Pancreas (tissue), 10 donors: ENCODE measurements around the gene UBE2E2. TPM values are rescaled to one million over a fixed set of nuclear protein-coding genes. Genes with fewer than 3 reads are reported as not detected.

ENCODE experiments used
- ATAC-seq, 4 donors: fragments of 200-7000 bp; cut with Tn5 transposase; one replicate each; pipeline versions ENCODE4 v1.8.0 to v1.9.1; 2020; ENCODE audit warnings: mild to moderate bottlenecking in 4 of 4, moderate library complexity in 4 of 4
- DNase-seq, 6 donors: peaks; one replicate each; pipeline ENCODE4 v3.0.0-alpha.2; 2020
- FAIRE-seq: peaks from 2 replicates; lab custom pipeline; 2012; peaks lifted over from hg19 to GRCh38; lab: Jason Lieb, UNC
- H3K27ac ChIP-seq, 4 donors: fragments of 200-600 bp; sonication (generic); 1 replicate in 3 of 4; 2 replicates in 1 of 4; pipeline versions ENCODE4 v1.5.0 to v1.8.0; 2020
- H3K27me3 ChIP-seq, 4 donors: fragments of 200-600 bp; one replicate each; pipeline ENCODE4 v1.8.0; 2021
- H3K36me3 ChIP-seq, 3 donors: fragments of 200-600 bp; sonication (generic) in 1 of 3; one replicate each; pipeline versions ENCODE4 v1.5.0 to v1.8.0; 2020 to 2021
- H3K4me1 ChIP-seq, 3 donors: fragments of 200-600 bp; one replicate each; pipeline ENCODE4 v1.8.0; 2021
- H3K4me3 ChIP-seq, 4 donors: fragments of 200-600 bp; sonication (generic) in 2 of 4; one replicate each; pipeline versions ENCODE4 v1.5.0 to v1.8.0; 2020 to 2021
- H3K9me3 ChIP-seq, 4 donors: fragments of 200-600 bp; one replicate each; pipeline ENCODE4 v1.8.0; 2021
- WGBS, 2 donors: extraction: QIAGEN DNeasy Blood & Tissue Kit; methylation state at CpG; one replicate each; pipeline ENCODE4 v1.1.7; 2013; 5-methylcytosine and 5-hydroxymethylcytosine counted together
- intact Hi-C, 3 donors: fragments of 100-400 bp; cut with DNase I; formaldehyde crosslinking; loops; one replicate each; pipeline versions ENCODE4 v1.11.1 to v1.14.2; 2022
- polyA plus RNA-seq, 2 donors: library from polyadenylated mRNA; stranded (reverse); fragments of 200-250 nt; gene quantifications; one replicate each; pipeline ENCODE4 v1.2.3, GENCODE V29; 2013
- total RNA-seq, 6 donors: library from RNA; stranded (reverse); fragmentation: NEBNext Ultra II Directional in 4 of 6; extraction: Animal tissue kit (Norgen Biotek cat#: 25700) in 4 of 6; gene quantifications; one replicate each; pipeline versions ENCODE4 v1.2.1 to v1.2.4, GENCODE V29; 2021 to 2023
- TF ChIP-seq, protein P1 (sequence below), 4 donors: fragments of 200-600 bp; sonication (generic) in 3 of 4; IDR thresholded peaks; one replicate each; pipeline versions ENCODE4 v1.5.0 to v1.8.0; 2021; ENCODE audit warnings: antibody characterized with exemption in 4 of 4
- donor health status: healthy with polysubstance abuse.
- donor health status: DM: no; HTN: no; CAD: no; lungs with moderate emphysema.
- donor health status: DM: no; HTN: no; CAD: no.
- donor health status: control.
- donor health status: control.
- donor health status: Bipolar disorder and iron deficiency.
- donor health status: DM: yes; HTN: yes; CAD: no.
- donor health status: DM: no; HTN: no; CAD: no.
- donor health status: DM: no; HTN: no; CAD: no.
- donor health status: DM: yes; HTN: yes; CAD: no.

The UBE2E2 gene
- total and polyA plus RNA-seq, 8 donors: 3.3 to 11.6 (median 5.8) TPM

DNA sequence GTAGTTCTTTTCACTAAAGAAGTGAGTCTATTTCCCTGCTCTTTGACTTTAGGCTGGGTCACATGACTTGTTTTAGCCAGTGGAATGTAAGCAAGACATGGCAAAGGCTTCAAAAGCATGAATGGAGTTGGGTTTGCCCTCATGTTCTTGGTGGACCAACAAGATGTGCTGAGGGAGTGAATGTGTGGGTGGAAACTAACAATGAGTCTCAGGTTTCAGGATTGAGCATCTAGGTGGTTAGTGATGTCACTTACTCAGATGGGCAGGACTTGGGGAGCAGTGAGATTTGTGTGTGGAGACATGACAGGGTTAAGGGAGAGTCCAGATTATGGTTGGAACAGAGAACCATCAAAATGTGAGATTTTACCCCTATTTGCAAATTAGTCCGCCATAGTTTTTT lies 421.2 kb downstream of the UBE2E2 start:
- no peak for FAIRE-seq
- ATAC-seq: no peak
- intact Hi-C loops: no loop called here
- 50 to 100% methylated on average over 1 of the region's 1 CpG for WGBS, 2 donors
- H3K4me3 ChIP-seq: no peak overlapping the region
- H3K27me3 ChIP-seq: no peaks in the 10 kb centered on the region
- no peaks in the 10 kb centered on the region for H3K36me3 ChIP-seq
- H3K9me3 ChIP-seq: no peaks in the 10 kb centered on the region
- H3K27ac ChIP-seq: no peak overlapping the region
- H3K4me1 ChIP-seq: no peaks in the 10 kb centered on the region
- no peak for DNase-seq
- TF ChIP-seq, protein P1, sequence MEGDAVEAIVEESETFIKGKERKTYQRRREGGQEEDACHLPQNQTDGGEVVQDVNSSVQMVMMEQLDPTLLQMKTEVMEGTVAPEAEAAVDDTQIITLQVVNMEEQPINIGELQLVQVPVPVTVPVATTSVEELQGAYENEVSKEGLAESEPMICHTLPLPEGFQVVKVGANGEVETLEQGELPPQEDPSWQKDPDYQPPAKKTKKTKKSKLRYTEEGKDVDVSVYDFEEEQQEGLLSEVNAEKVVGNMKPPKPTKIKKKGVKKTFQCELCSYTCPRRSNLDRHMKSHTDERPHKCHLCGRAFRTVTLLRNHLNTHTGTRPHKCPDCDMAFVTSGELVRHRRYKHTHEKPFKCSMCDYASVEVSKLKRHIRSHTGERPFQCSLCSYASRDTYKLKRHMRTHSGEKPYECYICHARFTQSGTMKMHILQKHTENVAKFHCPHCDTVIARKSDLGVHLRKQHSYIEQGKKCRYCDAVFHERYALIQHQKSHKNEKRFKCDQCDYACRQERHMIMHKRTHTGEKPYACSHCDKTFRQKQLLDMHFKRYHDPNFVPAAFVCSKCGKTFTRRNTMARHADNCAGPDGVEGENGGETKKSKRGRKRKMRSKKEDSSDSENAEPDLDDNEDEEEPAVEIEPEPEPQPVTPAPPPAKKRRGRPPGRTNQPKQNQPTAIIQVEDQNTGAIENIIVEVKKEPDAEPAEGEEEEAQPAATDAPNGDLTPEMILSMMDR (IDR thresholded peaks at IDR 0.05): no peak

DNA sequence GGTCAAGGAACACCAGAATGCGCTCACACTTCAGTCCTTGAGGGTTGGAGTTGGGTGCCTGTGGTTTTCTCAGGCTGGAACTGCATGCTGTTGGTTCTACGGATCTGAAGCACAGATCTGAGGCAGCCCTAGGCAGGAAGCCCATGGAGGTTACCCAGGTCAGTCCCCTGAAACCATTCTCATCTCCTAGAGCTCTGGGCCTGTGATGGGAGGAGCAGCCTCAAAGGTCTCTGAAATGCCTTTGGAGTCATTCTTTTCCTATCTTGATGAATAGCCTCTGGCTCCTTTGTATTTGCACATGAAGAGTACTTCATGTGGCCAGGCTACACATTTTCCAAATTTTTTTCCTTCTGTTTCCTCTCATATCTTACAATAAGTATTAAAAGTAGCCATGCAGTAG lies 423.3 kb downstream of the UBE2E2 start:
- intact Hi-C loops: no loop called here
- ATAC-seq (no peak), DNase-seq (no peak)

DNA sequence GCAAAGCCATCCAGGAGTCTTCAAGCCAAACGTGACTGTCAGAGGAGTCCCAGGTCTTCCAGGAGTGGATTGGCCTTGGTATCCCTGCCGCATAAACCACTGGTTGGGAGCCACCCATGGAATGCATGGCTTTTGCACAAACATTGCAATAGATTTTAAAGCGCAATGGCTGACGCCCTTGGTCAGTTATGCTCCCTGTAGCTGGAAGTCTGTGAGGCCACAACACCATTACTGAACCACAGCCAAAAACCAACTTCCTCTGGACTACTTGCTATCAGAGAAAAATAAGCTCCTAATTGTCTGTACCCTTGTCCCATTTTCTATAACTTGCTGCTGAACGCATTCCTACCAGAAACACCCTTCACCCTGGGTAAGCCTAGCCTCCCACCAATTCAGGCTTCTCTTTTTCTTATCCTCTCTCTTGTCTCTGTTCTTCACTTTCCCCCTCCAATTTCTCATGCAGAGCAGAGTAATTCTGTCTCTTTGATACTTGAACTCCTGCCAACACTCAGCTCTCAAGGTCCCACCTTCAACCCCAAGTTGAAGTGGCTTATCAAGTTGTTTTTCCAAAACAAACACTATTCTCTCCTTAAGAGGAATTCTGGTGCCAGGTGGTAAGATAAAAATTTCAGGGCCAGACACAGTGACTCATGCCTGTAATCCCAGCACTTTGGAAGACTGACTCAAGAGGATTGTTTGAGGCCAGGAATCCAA lies 426.2 kb downstream of the UBE2E2 start:
- no peaks in the 10 kb centered on the region for H3K27me3 ChIP-seq
- no peak for FAIRE-seq
- WGBS, 2 donors: 41 to 48% methylated on average over 5 of the region's 5 CpGs
- no peak overlapping the region for H3K4me3 ChIP-seq
- ATAC-seq: peak; percentile 83 to 92 (median 90)
- H3K36me3 ChIP-seq: no peaks in the 10 kb centered on the region
- no peaks in the 10 kb centered on the region for H3K4me1 ChIP-seq
- H3K27ac ChIP-seq: no peak overlapping the region
- H3K9me3 ChIP-seq: no peaks in the 10 kb centered on the region
- TF ChIP-seq, protein P1 (IDR thresholded peaks at IDR 0.05): no peak
- intact Hi-C loops: no loop called here
- peak in 3 of 6 donors; percentile 6 to 25 (median 21) for DNase-seq

More for the DNA sequence above, 423.3 kb downstream of the UBE2E2 start:
- H3K27ac ChIP-seq: no peak overlapping the region
- no peak overlapping the region for H3K4me3 ChIP-seq
- no peaks in the 10 kb centered on the region for H3K36me3 ChIP-seq
- TF ChIP-seq, protein P1 (IDR thresholded peaks at IDR 0.05): no peak
- 94 to 96% methylated on average over 2 of the region's 2 CpGs for WGBS, 2 donors
- H3K9me3 ChIP-seq: no peaks in the 10 kb centered on the region
- H3K4me1 ChIP-seq: no peaks in the 10 kb centered on the region
- no peaks in the 10 kb centered on the region for H3K27me3 ChIP-seq
- FAIRE-seq: no peak

DNA sequence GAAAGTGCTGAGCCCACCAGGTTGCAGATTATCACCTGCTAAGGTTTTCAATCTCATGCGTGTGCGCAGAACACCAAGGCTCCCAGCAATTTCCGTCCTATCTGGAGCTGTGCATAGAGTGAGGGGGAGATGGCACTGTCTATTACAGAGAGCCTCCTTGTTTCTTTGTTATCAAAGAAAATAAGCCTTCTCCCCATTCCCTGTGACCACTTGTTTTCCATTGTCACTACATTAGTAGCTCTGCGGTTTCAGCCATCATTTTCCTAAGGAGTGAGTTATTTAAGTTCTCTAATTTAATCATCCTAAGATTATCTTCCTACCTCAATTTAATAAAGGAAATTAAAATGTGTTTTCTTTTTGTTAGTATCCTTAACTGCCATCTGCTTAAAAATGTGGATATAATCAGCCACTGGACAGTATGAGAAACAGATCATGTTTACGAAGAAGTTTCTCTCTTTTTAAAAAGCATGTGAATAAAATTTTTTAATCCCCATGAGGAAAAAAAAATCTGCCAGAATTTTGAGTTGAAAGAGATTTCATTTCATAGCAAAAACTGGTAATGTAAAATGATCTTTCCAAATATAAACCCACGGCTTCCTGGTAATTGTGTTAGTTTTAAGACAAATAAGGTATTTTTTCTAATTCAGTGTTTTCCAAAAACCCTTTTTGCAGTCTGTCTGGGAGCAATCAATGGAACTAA lies 430.3 kb downstream of the UBE2E2 start:
- DNase-seq: no peak
- no peaks in the 10 kb centered on the region for H3K4me1 ChIP-seq
- ATAC-seq: no peak
- TF ChIP-seq, protein P1 (IDR thresholded peaks at IDR 0.05): no peak
- no peaks in the 10 kb centered on the region for H3K36me3 ChIP-seq
- no peak overlapping the region for H3K27ac ChIP-seq
- H3K27me3 ChIP-seq: no peaks in the 10 kb centered on the region
- H3K9me3 ChIP-seq: no peaks in the 10 kb centered on the region
- intact Hi-C loops: no loop called here
- 91 to 92% methylated on average over 6 of the region's 6 CpGs for WGBS, 2 donors
- H3K4me3 ChIP-seq: no peak overlapping the region
- FAIRE-seq: no peak

DNA sequence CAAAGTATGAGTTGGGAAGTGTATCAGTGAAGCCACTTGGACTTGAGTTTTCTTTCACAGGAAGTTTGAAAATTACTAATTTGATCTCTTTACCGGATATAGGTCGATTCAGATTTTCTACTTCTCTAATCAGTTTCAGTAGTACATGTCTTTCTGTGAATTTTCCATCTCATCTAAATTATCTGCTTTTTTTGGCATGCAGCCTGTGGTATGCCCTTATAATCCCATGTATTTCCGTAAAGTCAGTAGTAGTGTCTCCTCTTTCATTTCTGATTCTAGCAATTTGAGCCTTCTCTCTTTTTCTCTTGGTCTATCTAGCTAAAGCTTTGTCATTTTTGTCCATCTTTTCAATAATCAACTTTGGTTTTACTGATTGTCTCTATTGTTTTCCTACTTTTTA lies 434.2 kb downstream of the UBE2E2 start:
- Histone ChIP-seq H3K36me3 (no peaks in the 10 kb centered on the region), H3K9me3 (no peaks in the 10 kb centered on the region), H3K4me1 (no peaks in the 10 kb centered on the region), H3K4me3 (no peak overlapping the region), H3K27ac (no peak overlapping the region), H3K27me3 (no peaks in the 10 kb centered on the region)
- intact Hi-C loops: no loop called here
- no peak for FAIRE-seq
- ATAC-seq: no peak
- 97% methylated on average over 3 of the region's 3 CpGs for WGBS, 2 donors
- TF ChIP-seq, protein P1 (IDR thresholded peaks at IDR 0.05): no peak
- no peak for DNase-seq
